NCI-H69 (cell line): ENCODE data around the gene NACC1.

Source experiments
- DNase-seq: peaks from one replicate; lab custom pipeline; 2025; lab: John Stamatoyannopoulos, UW

NACC1 gene

GRCh38 chr19:13117772-13118423 is at the start of gene NACC1:
TSS of gene NACC1 (plus strand) at chr19:13118264. CDS start at chr19:13135208, 16,944 bp downstream.
- peak; percentile 99 for DNase-seq

- peak; percentile 54 for DNase-seq
These were observed 48.4 kb upstream of the NACC1 start for GRCh38 chr19:13069415-13070359.

GRCh38 chr19:13070425-13071140 is 47.5 kb upstream of the NACC1 start:
- no peak for DNase-seq

GRCh38 chr19:13071444-13072187 is 46.4 kb upstream of the NACC1 start:
- DNase-seq = peak; percentile 52

GRCh38 chr19:13072188-13072908 is 45.7 kb upstream of the NACC1 start:
- peak; percentile 52 for DNase-seq

GRCh38 chr19:13073263-13073662 is 44.8 kb upstream of the NACC1 start:
- DNase-seq = no peak

GRCh38 chr19:13074378-13074777 is 43.7 kb upstream of the NACC1 start:
- no peak for DNase-seq

- no peak for DNase-seq
These were observed 41.7 kb upstream of the NACC1 start for GRCh38 chr19:13076320-13076719.

GRCh38 chr19:13076787-13077186 is 41.3 kb upstream of the NACC1 start:
- DNase-seq = no peak

- DNase-seq = peak; percentile 72
These were observed 40.8 kb upstream of the NACC1 start for GRCh38 chr19:13077240-13077639.

GRCh38 chr19:13078381-13078780 is 39.7 kb upstream of the NACC1 start:
- no peak for DNase-seq

- peak; percentile 84 for DNase-seq
These were observed 39.0 kb upstream of the NACC1 start for GRCh38 chr19:13078897-13079541.

GRCh38 chr19:13079542-13079986 is 38.5 kb upstream of the NACC1 start:
- DNase-seq = peak; percentile 94

GRCh38 chr19:13082192-13083007 is 35.7 kb upstream of the NACC1 start:
- peak; percentile 41 for DNase-seq

GRCh38 chr19:13083008-13083404 is 35.1 kb upstream of the NACC1 start:
- no peak for DNase-seq

- peak; percentile 60 for DNase-seq
These were observed 34.4 kb upstream of the NACC1 start for GRCh38 chr19:13083627-13084026.

- DNase-seq = no peak
These were observed 32.4 kb upstream of the NACC1 start for GRCh38 chr19:13085666-13086065.

- DNase-seq = no peak
These were observed 31.7 kb upstream of the NACC1 start for GRCh38 chr19:13086341-13086740.

- DNase-seq = no peak
These were observed 30.8 kb upstream of the NACC1 start for GRCh38 chr19:13087295-13087694.
